Measurements from ENCODE around the gene DSTN.

The DSTN gene

DNA sequence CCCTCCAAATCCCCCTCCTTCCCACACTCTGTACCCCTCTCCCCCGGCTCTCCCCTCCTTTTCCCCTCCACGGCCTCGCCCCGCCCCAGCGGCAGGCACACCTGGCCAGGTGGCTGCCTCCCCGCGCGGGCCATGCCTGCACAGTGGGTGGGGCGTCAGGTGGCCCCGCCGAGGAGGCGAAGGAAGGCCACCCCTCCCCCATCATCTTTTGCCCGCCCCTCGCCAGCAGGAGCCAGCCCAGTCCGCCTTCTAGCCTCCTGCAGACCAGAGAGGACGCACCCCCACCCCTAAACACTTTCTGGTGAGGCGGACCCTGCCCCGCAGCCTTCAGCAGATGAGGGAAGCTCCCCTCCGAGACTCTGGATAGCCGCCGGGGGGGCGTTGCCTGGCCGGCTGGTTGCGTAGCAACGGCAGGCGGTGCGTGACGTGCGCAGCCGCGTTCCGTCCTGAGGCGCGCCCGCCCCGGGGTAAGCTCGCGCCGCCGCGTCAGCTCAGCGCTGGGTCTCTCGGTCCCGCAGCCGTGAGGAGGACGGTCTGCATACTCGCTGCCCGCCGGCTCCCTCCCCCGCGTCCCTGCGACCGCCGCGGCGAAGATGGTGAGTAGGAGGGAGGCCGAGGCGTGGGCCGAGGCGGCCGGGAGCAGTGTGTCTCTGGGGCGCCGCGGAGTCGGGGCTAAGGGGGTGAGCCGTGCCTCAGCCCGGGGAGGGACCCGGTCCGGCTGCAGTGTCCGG is at the start of gene DSTN:
Gene DSTN, plus strand, starts transcription at position 460 of the 731 bp plus-strand sequence. Its CDS starts 134 bp downstream, at position 594.
- DNase-seq = peak; percentile 78 to 81

DNA sequence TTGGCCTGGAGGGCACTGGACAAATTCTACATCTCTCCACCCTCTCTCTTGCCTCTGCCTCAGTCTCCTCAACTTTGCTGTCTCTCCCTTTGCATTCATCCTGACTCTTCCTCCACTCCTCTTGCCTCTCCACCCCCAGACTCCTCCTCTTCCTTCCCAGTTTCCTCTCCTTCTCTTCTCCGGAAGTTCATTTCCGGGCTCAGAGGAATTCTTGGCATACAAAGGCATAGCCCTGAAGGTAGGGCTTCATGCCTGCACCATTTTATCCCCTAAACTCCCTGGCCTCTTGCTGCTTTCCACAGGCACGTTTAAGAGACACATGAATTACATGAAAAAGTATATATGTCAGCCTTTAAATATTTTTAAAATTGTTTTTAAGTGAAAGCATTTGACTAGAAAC is 49.3 kb upstream of the DSTN start:
- DNase-seq = no peak

DNA sequence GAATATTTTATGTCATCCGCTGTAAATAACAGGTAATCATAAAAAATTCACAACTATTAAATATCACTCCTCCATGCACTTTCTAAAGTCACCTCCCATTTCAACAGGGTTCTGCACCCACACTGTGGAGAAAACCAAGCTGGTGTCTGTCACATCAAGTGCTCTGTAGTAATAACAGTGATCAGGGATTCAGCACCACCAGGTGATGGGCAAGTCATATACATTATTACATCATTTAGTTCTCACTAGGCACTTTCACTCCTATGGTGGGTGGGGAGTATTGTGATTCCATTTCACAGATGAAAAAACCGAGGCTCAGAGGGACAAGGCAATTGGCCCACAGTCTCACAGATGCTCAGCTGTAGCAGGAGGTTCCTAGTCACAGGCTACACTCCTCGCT is 47.3 kb upstream of the DSTN start:
- no peak for DNase-seq

DNA sequence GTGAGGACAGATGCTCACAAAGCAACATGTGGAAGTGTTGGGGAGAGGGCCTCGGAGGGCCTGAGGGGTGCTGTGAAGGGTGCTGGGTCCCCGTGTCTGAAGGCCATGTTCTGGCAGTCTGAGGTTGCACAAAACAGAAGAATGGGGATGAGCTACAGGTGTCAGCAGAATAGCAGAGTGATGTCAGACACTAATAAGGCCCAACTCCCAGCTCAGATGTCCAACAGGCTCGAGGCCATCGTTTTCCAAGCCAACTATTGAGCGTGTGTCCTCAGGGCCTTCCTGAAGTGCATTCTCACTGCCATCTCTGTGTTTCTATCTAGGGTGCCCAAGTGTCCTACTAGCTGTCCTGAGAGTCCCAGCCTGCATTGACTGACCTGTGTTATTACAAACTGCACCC is 46.5 kb upstream of the DSTN start:
- no peak for DNase-seq

DNA sequence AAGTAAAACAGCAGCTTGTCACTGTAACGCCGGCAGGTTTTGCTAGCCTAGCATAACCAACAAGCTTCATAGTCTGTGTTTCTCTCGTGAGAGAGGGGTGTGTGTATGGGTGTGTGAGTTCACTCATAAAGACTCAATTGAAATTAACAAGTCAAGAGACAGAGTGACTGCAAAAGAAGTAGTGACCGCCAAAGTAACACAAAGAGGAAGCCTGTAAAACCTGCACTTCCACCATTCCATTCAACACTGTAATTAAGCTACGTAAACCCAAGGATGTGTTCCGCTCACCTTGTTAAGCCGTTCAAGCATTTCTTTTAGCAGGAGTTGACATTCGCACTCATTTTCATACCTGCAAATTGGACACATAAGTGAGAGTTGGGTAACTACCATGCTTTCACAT is 45.3 kb upstream of the DSTN start:
- DNase-seq = no peak

DNA sequence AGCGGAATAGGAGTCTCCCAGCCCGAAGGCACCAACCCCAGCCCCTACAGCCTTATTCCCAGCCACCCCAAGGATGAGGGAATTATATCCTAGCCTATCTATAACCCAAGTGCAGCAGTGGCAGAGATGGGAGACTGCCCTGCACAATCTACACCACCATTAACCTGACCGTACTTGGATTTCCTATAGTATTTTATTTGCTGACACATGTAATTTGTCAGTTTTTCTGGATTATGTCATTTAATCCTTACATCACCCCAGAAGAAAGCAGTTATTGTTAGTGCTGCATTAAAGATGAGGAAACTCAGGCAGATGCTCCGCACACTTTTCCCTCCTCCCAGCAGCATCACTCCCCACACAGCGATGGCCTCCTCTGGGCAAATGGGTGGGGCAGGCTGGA is 44.7 kb upstream of the DSTN start:
- no peak for DNase-seq

DNA sequence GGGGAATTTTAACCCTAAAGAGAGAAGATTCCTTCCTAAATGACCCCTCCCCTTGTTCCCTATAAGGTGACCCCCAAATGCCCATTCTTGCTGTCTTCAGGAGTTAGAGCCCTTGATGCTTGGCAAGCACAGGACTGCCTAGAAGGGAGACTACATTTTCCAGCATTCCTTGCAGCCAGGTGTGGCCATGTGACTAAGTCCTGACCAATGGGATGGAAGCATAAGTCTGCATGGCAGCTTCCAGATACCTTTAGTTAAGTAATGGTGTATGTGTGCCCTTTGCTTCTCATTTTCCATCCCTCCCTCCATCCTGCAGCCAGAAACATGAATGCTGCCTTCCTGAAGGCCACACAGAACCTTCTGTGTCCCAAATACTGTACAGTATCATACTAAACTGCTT is 44.2 kb upstream of the DSTN start:
- DNase-seq = no peak

DNA sequence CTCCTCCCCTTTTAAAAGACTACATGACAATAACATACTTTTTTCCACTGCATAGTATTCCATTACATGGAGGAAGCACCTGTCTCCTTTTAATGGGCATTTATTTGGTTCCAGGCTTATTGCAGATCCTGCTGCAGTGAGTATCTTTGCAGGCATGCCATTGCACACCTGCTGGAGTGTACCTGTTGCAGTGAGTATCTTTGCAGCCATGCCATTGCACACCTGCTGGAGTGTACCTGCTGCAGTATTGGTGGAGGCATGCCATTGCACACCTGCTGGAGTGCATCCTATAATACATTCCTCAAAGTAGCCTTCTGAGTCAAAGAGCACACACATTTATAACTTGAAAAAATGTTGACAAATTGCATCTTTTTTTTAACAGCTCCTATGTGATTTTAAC is 40.3 kb upstream of the DSTN start:
- no peak for DNase-seq

DNA sequence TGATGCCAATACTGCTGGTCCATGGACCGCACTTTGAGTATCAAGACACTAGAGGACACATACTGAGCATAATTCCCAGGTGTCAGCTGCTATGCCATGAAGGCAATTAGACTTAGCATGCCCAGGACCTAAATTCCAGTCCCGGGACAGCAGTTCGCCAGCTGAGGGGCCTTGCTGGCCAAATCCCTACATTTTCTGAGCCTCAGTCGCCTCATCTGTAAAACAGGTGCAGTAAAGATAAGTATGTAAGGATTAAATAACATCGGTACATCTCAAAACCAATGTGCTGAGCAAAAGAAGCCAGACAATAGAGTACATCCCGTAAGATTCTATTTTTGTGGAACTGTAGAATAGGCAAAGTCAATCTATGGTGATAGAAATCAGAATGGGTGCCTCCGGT is 39.7 kb upstream of the DSTN start:
- DNase-seq = no peak

DNA sequence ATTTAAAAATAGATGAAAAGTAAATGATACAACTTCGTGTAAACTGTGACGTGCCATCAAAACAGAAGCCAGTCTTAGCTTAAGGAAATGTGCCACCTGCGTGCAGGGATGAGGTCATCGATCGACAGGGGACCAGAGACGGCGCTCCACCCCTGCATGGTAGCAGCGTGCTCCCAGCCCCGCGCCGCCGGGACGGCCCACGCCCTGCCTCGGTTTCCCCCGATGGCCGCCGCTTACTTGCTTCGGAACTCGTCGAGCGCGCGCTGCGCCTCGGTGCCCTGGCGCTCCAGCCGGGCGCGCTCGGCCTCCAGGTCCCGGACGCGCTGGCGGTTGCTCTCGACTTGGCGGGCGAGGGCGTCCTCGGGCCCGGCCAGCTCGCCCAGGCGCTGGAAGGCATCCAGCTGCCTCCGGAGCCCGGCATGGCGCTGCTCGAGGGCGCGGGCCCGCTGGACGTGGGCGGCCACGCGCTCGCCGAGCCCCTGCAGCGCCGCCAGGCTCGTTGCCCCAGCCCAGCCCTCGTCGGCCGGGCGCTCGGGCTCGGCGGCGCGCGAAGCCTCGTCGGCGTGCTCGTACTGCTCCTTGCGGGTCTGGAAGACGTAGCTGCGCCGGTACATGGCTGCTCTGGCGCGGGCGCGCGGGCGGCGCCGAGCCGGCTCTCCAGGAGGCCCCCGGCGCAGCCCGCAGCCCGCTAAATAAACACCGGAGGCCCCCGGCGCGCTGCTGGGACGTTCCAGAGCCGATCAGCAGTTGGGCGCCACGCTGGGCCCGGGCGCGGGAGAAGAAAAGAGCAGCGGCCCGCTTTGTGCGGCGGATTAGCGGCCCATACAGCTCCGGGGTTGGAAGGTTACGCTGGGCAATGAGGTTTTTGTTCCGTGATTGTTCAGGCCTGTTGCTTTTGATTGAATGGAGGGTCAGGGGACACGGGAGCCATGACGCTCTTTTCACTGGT is 38.9 kb upstream of the DSTN start, which contains the start of gene BFSP1:
Gene BFSP1, minus strand, starts transcription at position 664 of the 949 bp plus-strand sequence. Its CDS starts 50 bp downstream, at position 614.
- DNase-seq = peak; percentile 33 to 49

DNA sequence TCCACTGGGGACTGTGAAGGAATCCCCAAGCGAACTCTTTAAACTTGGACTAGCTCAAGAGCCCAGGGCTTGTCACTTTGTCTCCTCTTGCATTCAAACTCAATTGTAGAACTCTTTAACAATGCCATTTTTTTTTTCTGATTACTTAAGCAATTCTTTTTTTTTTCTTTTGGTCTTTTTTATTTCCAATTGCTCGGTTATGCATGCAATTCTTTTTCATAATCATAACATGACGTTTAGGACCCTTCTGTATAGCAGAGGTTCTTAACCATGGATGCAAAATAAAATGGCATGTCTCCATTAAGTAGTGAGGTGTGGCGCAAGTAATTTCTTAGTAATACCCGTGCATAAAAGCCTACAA is 38.2 kb upstream of the DSTN start:
- no peak for DNase-seq

DNA sequence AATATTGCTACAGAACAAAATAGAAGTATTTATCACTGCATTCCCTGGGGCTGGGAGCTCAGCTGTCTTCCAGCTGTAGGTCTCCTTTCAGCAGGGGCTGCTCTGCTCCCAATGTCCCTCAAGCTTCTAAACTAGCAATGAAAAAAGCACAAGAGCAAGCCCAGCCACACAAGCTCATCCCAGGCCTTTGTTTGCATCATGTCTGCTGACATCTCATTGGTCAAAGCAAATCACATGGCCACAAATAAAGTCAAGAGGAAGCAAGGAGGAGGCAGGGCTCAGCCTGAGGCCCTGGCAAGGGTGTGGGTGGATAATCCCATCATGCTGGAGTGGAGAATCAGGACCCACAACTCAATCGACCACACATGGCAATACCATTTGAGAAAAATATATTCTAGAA is 36.5 kb upstream of the DSTN start:
- no peak for DNase-seq

DNA sequence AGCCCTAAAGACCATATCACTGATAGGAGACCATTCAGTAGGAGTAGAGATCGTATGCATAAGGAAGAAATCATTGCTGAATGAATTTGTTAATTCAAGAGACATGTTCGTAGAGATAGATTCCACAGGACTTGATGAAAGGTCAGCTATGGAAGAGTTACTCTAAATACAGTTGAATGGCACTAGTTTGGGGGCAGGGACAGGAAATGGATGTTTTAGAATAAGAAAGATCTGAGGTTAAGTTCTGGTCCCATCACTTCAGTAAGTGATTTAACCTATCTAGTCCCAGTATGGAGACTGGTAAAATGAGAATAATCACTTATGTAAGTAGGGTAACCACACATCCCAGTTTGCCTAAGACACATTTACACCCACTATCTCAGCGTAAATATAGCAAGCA is 35.8 kb upstream of the DSTN start:
- no peak for DNase-seq

DNA sequence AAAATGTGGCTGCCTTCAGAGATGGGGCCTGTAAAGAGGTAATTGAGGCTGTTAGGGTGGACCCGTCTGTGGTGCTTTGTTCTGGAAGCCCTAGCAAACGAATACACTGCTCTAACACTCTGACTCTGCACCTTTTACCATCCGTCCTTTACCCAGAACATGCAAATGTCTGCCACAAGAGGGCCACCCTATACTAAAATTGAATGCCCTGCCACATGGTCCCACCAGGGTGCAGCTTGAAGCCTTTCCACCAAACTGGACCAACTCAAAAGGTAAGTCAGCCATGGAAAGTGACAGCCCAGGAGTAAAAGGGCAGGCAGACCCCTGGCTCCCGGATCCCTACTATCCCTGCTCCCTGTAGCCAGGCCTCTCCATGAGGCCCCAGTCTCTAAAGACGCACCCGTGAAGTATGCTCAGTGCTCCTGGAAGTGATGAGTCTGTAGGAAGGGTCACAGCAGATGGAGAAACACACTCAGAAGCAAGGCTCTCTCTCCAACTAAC is 32.9 kb upstream of the DSTN start:
- peak; percentile 52 to 53 for DNase-seq

DNA sequence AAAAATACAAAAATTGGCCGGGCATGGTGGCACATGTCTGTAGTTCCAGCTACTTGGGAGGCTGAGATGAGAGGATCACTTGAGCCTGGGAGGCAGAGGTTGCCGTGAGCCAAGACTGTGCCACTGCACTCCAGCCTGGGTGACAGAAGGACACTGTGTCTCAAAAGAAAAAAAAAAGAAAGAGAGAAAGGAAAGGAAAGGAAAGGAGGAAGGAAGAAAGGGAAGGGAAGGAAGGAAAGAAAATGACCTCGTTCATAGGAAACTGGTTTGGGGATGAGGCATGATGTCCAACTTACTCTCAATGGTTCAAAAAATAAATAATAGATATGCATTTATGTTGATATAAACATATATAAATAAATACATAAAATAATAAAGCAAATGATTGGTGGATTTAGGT is 31.9 kb upstream of the DSTN start:
- DNase-seq = no peak

DNA sequence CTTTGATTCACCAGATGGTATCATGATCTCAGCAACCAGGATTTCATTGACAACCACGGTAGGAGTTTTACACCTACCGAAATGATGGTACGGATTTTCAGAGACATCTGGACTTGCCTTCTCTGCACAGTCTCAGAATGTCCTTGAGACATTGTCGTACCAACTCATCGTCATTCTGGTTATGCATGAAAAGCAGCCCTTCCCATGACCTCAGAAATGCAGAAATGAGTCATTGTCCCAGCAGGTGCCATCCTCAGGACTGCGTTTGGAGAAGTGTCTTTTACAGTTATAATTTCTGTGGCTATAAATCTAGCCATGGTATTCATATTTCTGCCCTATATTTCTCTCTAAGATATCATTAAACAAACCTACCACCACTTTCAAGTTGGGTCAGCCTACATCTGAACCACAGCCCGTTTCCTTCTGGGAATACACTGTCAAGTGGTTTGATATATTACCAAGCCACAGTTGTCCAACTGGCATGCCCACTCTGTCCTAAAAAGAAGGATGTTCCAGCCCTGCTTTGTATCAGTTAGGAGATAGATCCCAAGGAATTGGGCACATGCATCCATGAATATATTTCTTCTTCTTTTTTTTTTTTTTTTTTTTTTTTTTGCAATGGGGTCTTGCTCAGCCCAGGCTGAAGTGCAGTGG is 31.2 kb upstream of the DSTN start:
- no peak for DNase-seq

DNA sequence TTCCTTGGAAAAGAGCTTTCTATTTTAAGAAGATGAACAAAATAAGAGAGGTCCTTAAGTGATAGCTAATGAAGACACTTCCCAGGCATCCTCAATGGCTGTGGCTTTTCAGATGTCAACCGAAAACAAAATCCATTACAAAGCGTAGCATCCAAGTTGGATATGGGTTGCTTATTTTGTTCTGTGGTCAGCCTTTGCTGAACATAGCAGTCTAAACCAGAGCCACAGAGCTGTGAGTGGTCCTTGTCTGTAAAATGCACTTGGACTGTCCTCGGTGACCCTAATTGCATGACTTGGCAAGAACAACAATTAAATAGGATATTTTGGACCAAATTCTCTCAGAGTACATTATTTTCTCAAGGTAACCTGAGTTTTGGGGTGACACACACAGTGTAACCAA is 28.3 kb upstream of the DSTN start:
- DNase-seq = no peak

DNA sequence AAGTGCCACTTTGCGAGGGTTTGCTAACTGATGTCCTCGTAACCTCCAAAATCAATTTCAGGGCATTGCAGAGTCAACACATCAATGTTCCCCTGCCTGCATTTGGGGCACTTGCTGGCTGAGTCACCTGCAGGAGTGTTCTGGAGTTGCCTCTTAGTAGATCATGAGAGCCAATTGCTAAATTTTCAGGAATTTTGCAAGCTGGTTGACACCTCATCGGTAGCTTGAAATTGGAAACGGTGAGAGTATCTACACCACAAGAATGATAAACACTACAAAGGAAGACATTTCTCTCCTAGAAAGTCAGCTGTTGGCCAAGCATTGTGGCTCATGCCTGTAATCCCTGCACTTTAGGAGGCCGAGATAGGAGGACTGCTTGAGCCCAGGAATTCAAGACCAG is 27.9 kb upstream of the DSTN start:
- no peak for DNase-seq

DNA sequence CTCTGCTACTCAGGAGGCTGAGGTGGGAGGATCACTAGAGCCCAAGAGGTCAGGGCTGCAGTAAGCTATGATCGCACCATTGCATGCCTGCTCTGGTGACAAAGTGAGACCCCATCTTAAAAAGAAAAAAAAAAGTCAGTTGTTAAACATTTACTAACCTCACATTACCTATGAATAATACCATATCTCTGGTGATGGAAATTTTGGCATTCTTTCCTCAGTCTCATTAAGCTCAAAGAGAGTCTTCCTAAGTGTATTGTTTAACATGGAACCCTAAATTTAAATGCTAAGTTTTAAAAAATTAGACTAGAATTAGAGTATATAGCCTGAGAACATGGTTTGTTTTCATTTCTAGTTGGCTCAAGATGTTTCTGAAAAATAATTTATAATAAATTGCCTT is 27.4 kb upstream of the DSTN start:
- no peak for DNase-seq

DNA sequence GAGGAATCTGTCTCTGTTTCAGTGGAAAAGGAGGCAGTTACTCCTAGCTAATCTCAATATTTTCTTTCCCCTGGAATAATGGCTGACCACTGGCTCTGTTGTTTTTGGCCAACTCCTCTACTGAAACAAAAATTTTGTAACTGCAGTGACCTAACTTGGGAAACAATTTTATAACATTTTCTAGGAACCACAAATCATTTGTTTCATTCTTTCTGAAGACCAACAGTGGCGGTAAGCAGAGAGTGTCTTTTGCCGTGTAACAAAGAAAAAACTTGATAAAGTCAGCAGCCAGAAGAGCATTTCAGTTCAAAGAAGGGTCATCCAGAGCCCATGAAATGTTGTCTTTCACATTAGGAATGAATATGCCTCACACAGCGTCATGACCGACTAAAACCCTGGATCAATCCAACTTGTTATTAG is 26.9 kb upstream of the DSTN start:
- no peak for DNase-seq

DNA sequence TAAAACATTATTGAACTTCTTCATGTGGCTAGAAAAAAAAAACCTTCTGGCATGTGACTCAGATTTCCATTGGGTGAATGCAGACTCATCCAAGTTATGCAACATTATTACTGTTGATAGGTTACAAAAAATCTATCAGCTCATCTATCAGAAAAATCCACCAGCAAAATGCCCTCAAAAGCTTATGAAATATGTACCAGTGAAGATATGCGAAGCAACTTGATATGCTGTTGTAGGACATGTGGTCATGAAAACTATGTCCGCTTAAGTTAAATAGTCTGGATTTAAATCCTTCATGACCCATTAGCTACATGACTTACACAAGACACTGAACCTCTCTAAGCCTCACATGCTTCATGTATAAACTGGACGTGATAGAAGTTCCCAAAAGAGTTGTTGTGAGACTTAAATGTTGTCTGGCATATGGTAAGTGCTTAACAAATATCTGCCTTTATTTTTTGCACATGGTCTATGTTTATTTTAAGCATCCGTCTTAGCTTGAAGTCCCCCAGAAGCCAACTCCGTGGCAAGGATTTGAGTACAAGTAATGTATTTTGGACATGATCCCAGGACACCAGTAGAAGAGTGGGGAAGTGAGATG is 26.2 kb upstream of the DSTN start:
- DNase-seq = no peak

DNA sequence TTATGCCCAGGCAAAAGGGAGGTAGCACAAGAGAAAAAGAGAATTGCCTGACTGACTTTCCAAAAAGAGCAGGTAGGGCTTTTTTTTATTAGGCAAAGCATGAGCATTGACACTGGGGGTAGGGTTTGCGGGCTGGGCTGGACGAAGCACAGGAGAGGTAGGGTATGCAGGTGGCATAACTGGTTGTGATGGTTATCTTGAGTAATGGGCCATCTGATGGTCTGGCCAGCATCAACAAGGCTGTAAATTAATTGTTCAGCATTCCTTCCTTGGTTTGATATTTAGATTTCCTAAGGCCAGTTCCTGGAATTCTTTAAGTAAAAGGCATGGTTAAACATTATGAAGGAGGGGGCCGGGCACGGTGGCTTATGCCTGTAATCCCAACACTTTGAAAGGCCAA is 24.7 kb upstream of the DSTN start:
- DNase-seq = no peak

DNA sequence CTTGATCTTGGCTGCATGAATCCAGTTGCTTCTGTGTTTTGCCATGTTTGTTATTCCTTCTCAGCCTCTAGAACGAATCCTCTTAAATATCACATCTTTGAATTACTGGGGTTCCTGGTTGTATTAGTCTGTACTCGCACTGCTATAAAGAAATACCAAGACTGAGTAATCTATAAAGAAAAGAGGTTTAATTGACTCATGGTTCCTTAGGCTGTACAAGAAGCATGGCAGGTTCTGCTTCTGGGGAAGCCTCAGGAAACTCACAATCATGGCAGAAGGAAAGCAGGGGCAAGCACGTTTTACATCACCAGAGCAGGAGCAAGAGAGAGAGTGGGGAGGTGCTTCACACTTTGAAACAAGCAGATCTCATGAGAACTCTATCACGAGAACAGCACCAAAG is 20.7 kb upstream of the DSTN start:
- no peak for DNase-seq

All from activated CD4-positive, alpha-beta T cell treated with anti-CD3 and anti-CD28 coated beads, Interleukin-2, amount 50 U/mL, for 4 hours (primary cell).